Endodermal cell (in vitro differentiated cells): ENCODE measurements around the gene PLCH2. TPM values are rescaled to one million over a fixed set of nuclear protein-coding genes. Genes with fewer than 3 reads are reported as not detected.

Experiments used
- DNase-seq: peaks from one replicate; pipeline ENCODE4 v3.0.0-alpha.2; 2017
- H3K27ac ChIP-seq: 2 replicates; pipeline ENCODE4 v1.5.1; 2013; ENCODE audit warnings: mild to moderate bottlenecking, low read depth, low read length, moderate library complexity
- H3K27me3 ChIP-seq: 2 replicates; pipeline ENCODE4 v1.6.1; 2013; ENCODE audit warnings: mild to moderate bottlenecking, low read length, moderate library complexity; ENCODE audit not compliant: insufficient read depth, control insufficient read depth, poor library complexity, severe bottlenecking
- H3K36me3 ChIP-seq: 2 replicates; pipeline ENCODE4 v1.7.0; 2013; ENCODE audit warnings: mild to moderate bottlenecking, low read length, moderate library complexity; ENCODE audit not compliant: control insufficient read depth, insufficient read depth
- H3K4me1 ChIP-seq: one replicate; pipeline ENCODE4 v1.7.0; 2013; ENCODE audit warnings: low read length; ENCODE audit not compliant: control insufficient read depth, insufficient read depth
- H3K4me3 ChIP-seq: 2 replicates; pipeline ENCODE4 v1.5.1; 2013; ENCODE audit warnings: mild to moderate bottlenecking, low read length, moderate library complexity
- H3K9ac ChIP-seq: 2 replicates; pipeline ENCODE4 v1.6.1; 2013; ENCODE audit warnings: mild to moderate bottlenecking, low read length, moderate library complexity; ENCODE audit not compliant: poor library complexity, severe bottlenecking; ENCODE audit errors: extremely low read depth
- H3K9me3 ChIP-seq: 2 replicates; pipeline ENCODE4 v1.6.1; 2013; ENCODE audit warnings: mild to moderate bottlenecking, low read length, moderate library complexity; ENCODE audit not compliant: control insufficient read depth
- H3K27ac Mint-ChIP-seq: 2 replicates; pipeline ENCODE4 v1.8.0; 2020; ENCODE audit warnings: mixed read lengths
- H3K27me3 Mint-ChIP-seq: 2 replicates; pipeline ENCODE4 v1.8.0; 2021; ENCODE audit warnings: mild to moderate bottlenecking, mixed read lengths; ENCODE audit not compliant: insufficient read depth
- H3K36me3 Mint-ChIP-seq: 2 replicates; pipeline ENCODE4 v1.8.0; 2020; ENCODE audit warnings: low read depth, mixed read lengths
- H3K4me1 Mint-ChIP-seq: 2 replicates; pipeline ENCODE4 v1.8.0; 2020; ENCODE audit warnings: mixed read lengths
- H3K4me3 Mint-ChIP-seq: 2 replicates; pipeline ENCODE4 v1.8.0; 2020; ENCODE audit warnings: mild to moderate bottlenecking, moderate library complexity, mixed read lengths
- H3K9me3 Mint-ChIP-seq: 2 replicates; pipeline ENCODE4 v1.8.0; 2020; ENCODE audit warnings: mild to moderate bottlenecking, mixed read lengths
- CTCF ChIP-seq: fragments of 200-600 bp; sonication (generic); conservative IDR thresholded peaks from 2 replicates; pipeline ENCODE4 v1.5.0; 2021; ENCODE audit warnings: antibody characterized with exemption, mild to moderate bottlenecking
- WGBS, 2 experiments: methylation state at CpG; one replicate each; pipeline versions ENCODE4 v1.1.5 to v1.1.7; 2013; ENCODE audit warnings: missing lambda C conversion rate in 2 of 2, mixed read lengths in 1 of 2; ENCODE audit not compliant: insufficient coverage in 1 of 2, insufficient read length in 1 of 2; 5-methylcytosine and 5-hydroxymethylcytosine counted together
- total RNA-seq, 2 donors: library from RNA; stranded (reverse); fragmentation: NEBNext Ultra II Directional in 1 of 2; extraction: Animal tissue kit (Norgen Biotek cat#: 25700) in 1 of 2; gene quantifications; 2 replicates in 1 of 2; 3 replicates in 1 of 2; pipeline ENCODE4 v1.2.1, GENCODE V29; 2021

The PLCH2 gene
- total RNA-seq, 2 donors from 2014 or later, result 0.18 to 0.31 TPM

GRCh38 chr1:2525920-2526823 is 50.1 kb downstream of the PLCH2 start, which contains the start of gene PANK4:
PANK4 (minus strand) TSS chr1:2526596; CDS start chr1:2526587, 9 bp downstream.
- Histone ChIP-seq H3K36me3 (peaks cover 6% of the 10 kb centered on the region), H3K27ac (peak within 1 kb of the TSS; percentile 66), H3K9me3 (no peaks in the 10 kb centered on the region), H3K9ac (peak within 1 kb of the TSS; percentile 79), H3K4me1 (no peaks in the 10 kb centered on the region), H3K4me3 (peak within 1 kb of the TSS; percentile 86), H3K27me3 (peaks cover 41% of the 10 kb centered on the region)
- 0 to 1% methylated on average over 39 to 107 of the region's 107 CpGs for WGBS, 2 experiments
- Mint-ChIP-seq H3K4me1 (peaks cover 18% of the 10 kb centered on the region), H3K27ac (peak within 1 kb of the TSS; percentile 94), H3K36me3 (peaks cover 5% of the 10 kb centered on the region), H3K9me3 (no peaks in the 10 kb centered on the region), H3K27me3 (peaks cover 41% of the 10 kb centered on the region), H3K4me3 (peak within 1 kb of the TSS; percentile 75)
- peak; percentile 25 for TF ChIP-seq CTCF
- DNase-seq, result peak; percentile 97

- Histone ChIP-seq H3K27me3 (peaks cover 50% of the 10 kb centered on the region), H3K9ac (no peak overlapping the region), H3K9me3 (no peaks in the 10 kb centered on the region), H3K27ac (peak overlapping the region; percentile 66), H3K36me3 (peaks cover 6% of the 10 kb centered on the region), H3K4me1 (no peaks in the 10 kb centered on the region), H3K4me3 (no peak overlapping the region)
- Mint-ChIP-seq H3K36me3 (no peaks in the 10 kb centered on the region), H3K27ac (no peak overlapping the region), H3K27me3 (peaks cover 49% of the 10 kb centered on the region), H3K4me3 (peak overlapping the region; percentile 75), H3K9me3 (no peaks in the 10 kb centered on the region), H3K4me1 (peaks cover 18% of the 10 kb centered on the region)
- DNase-seq, result peak; percentile 61
- 37 to 39% methylated on average over 15 to 20 of the region's 20 CpGs for WGBS, 2 experiments
- no peak for TF ChIP-seq CTCF
These were observed 50.9 kb downstream of the PLCH2 start for GRCh38 chr1:2526824-2527555.

GRCh38 chr1:2527556-2527860 is 51.4 kb downstream of the PLCH2 start:
- H3K4me3 ChIP-seq, result no peak overlapping the region
- H3K4me3 Mint-ChIP-seq, result no peak overlapping the region
- H3K27ac Mint-ChIP-seq, result no peak overlapping the region
- peak overlapping the region; percentile 66 for H3K27ac ChIP-seq
- DNase-seq, result no peak
- 88% methylated on average over 1 to 4 of the region's 4 CpGs for WGBS, 2 experiments
- no peak overlapping the region for H3K9ac ChIP-seq
- peaks cover 52% of the 10 kb centered on the region for H3K27me3 Mint-ChIP-seq
- TF ChIP-seq CTCF, result no peak
- peaks cover 55% of the 10 kb centered on the region for H3K27me3 ChIP-seq
- H3K4me1 Mint-ChIP-seq, result peaks cover 18% of the 10 kb centered on the region
- H3K9me3 Mint-ChIP-seq, result no peaks in the 10 kb centered on the region
- no peaks in the 10 kb centered on the region for H3K9me3 ChIP-seq
- no peaks in the 10 kb centered on the region for H3K4me1 ChIP-seq
- H3K36me3 ChIP-seq, result peaks cover 6% of the 10 kb centered on the region
- no peaks in the 10 kb centered on the region for H3K36me3 Mint-ChIP-seq
